Measurements from ENCODE around the gene UBXN2A.
"Not testable (repeated sequence)": the region's sequence is repeated elsewhere in the genome, so short reads cannot be mapped to it uniquely, and the experiment has no call there.

UBXN2A gene

DNA sequence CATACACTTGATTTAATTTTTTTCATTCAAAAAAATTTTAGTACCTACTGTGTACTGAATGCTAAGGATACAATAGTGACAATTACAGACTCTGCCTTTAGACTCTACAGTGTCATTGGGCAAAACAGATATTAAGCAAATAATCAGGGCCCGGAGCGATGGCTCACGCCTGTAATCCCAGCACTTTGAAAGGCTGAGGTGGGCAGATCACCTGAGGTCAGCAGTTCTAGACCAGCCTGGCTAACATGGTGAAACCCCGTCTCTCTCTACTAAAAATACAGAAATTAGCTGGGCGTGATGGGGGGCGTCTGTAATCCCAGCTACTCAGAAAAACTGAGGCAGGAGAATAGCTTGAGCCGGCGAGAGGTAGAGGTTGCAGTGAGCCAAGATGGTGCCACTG is 1.4 kb downstream of the UBXN2A start:
- no peak overlapping the region for H3K4me3 ChIP-seq (ENCODE audit: low read depth, low read length)

DNA sequence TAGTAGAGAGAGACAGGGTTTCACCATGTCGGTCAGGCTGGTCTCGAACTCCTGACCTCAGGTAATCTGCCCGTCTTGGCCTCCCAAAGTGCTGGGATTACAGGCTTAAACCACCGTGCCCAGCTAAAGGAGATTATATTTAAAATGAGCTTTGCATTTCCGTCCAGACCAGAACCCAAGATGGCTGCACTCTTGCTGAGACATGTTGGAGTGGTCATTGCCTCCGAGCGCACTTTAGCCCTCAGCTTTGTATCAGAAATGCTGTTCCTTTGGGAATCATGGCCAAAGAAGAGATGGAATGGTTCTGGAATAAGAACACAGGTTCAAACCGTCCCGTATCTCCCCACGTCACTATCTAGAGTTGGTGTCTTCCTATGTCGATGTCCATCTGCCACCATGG is 3.4 kb downstream of the UBXN2A start:
- H3K4me3 ChIP-seq (ENCODE audit: low read depth, low read length), result no peak overlapping the region
- TF ChIP-seq CTCF (IDR thresholded peaks at IDR 0.05; ENCODE audit: borderline replicate concordance, insufficient read depth, low read depth, low read length), result no peak

More for the DNA sequence above, 1.4 kb downstream of the UBXN2A start:
- TF ChIP-seq CTCF (IDR thresholded peaks at IDR 0.05; ENCODE audit: borderline replicate concordance, insufficient read depth, low read depth, low read length), result no peak

DNA sequence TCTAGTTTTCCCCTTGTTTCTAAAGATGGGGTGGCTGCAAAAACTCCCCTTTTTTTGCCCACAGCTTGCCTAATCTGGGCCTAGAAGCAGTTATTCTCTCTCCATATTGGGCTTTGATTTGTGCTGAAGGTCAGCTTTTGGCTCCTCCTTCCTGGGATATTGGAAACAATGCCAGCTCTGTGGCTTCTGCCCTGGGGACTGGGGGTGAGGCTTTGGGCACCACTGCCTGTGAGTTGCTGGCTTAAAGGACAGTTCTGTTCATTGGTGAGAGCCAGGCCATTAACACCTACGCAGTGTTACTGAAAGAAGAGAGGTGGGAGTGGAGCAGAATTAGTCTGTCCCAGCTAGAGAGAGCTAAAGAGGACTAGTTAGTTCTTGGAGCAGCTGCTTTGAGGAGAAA is 4.3 kb downstream of the UBXN2A start:
- H3K4me3 ChIP-seq (ENCODE audit: low read depth, low read length), result no peak overlapping the region
- no peak for TF ChIP-seq CTCF (IDR thresholded peaks at IDR 0.05; ENCODE audit: borderline replicate concordance, insufficient read depth, low read depth, low read length)

DNA sequence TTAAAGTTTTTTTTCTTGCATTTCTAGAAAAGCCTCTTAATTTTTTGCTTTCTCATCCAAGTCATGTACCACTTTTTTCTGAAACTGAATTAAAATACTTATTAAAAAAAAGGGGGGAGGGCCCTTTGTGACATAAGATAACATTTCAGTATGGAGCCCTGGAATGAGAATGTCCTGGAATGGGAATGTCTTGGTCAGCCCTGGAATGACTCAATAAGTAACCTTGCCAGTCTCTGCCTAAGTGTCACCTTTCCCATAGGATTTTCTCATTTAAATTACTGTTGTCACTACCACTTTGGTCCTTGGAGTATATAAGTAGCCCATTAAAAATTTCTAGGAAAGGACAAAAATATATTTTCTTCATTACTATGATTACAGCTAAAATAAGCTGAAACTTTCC is 4.7 kb downstream of the UBXN2A start:
- H3K4me3 ChIP-seq (ENCODE audit: low read depth, low read length), result no peak overlapping the region
- TF ChIP-seq CTCF (IDR thresholded peaks at IDR 0.05; ENCODE audit: borderline replicate concordance, insufficient read depth, low read depth, low read length), result no peak

- no peak for TF ChIP-seq CTCF (IDR thresholded peaks at IDR 0.05; ENCODE audit: borderline replicate concordance, insufficient read depth, low read depth, low read length)
- H3K4me3 ChIP-seq (ENCODE audit: low read depth, low read length), result no peak overlapping the region
Observed at GRCh38 chr2:23947350-23947749, 7.1 kb downstream of the UBXN2A start.

- H3K4me3 ChIP-seq (ENCODE audit: low read depth, low read length), result not testable (repeated sequence)
Observed at GRCh38 chr2:23952558-23952957, 12.3 kb downstream of the UBXN2A start.

GRCh38 chr2:23953625-23954024 is 13.4 kb downstream of the UBXN2A start:
- no peak for TF ChIP-seq CTCF (IDR thresholded peaks at IDR 0.05; ENCODE audit: borderline replicate concordance, insufficient read depth, low read depth, low read length)
- H3K4me3 ChIP-seq (ENCODE audit: low read depth, low read length), result no peak overlapping the region
